Measurements from ENCODE around the gene SGF29. TPM values are rescaled to one million over a fixed set of nuclear protein-coding genes. Genes with fewer than 3 reads are reported as not detected.

Gene SGF29
- total RNA-seq (10 to 100 TPM; 21.8 to 64.1 (median 29.7) TPM), polyA plus RNA-seq (100 to 1,000 TPM in 1 of 3 donors, 10 to 100 TPM in 2; 18.4 to 118 (median 81.1) TPM)
- long read RNA-seq, donor 1, result 0 reads
- long read RNA-seq, donor 2, partial matches to known transcripts, result 96 of 117 reads
- long read RNA-seq, donor 2, other reads (novel, unspliced or antisense), result 18 of 117 reads
- long read RNA-seq, donor 3, partial matches to known transcripts, result 0 of 2 reads
- long read RNA-seq, donor 3, other reads (novel, unspliced or antisense), result 0 of 2 reads
- long read RNA-seq, donor 4, transcript SGF29-201 (10 exons, 1,153 nt), result major isoform, 18 of 26 reads
- long read RNA-seq, donor 4, partial matches to known transcripts, result 1 of 26 reads
- long read RNA-seq, donor 4, other reads (novel, unspliced or antisense), result 6 of 26 reads
- long read RNA-seq, donor 5, transcript SGF29-201 (10 exons, 1,153 nt), result major isoform, 17 of 25 reads
- long read RNA-seq, donor 5, partial matches to known transcripts, result 1 of 25 reads
- long read RNA-seq, donor 5, other reads (novel, unspliced or antisense), result 7 of 25 reads
- long read RNA-seq, donor 6, transcript SGF29-201 (10 exons, 1,153 nt), result major isoform, 20 of 24 reads
- long read RNA-seq, donor 6, partial matches to known transcripts, result 2 of 24 reads
- long read RNA-seq, donor 6, other reads (novel, unspliced or antisense), result 2 of 24 reads
- long read RNA-seq, donor 7, partial matches to known transcripts, result 41 of 48 reads
- long read RNA-seq, donor 7, other reads (novel, unspliced or antisense), result 6 of 48 reads
- long read RNA-seq, donor 8, partial matches to known transcripts, result 0 of 2 reads
- long read RNA-seq, donor 8, other reads (novel, unspliced or antisense), result 0 of 2 reads
- long read RNA-seq, donor 9, partial matches to known transcripts, result 66 of 129 reads
- long read RNA-seq, donor 9, other reads (novel, unspliced or antisense), result 61 of 129 reads
- long read RNA-seq, donor 10, partial matches to known transcripts, result 0 of 3 reads
- long read RNA-seq, donor 10, other reads (novel, unspliced or antisense), result 0 of 3 reads

GRCh38 chr16:28553776-28554633 lies at the start of gene SGF29:
SGF29 (plus strand) TSS chr16:28553920; CDS start chr16:28581070, 27,150 bp downstream.
- intact Hi-C loops (cut with DNase I), result no loop called here
- WGBS, 4 donors, result 1 to 4% (median 1%) methylated on average over 31 to 86 of the region's 88 CpGs

GRCh38 chr16:28504707-28505404 lies 48.9 kb upstream of the SGF29 start:
- no peaks in the 10 kb centered on the region for H3K36me3 ChIP-seq (replicated peaks in 1 of 2)
- 72 to 87% (median 80%) methylated on average over 5 to 8 of the region's 8 CpGs for WGBS, 4 donors
- no peak overlapping the region for H3K4me3 ChIP-seq

More at GRCh38 chr16:28553776-28554633, at the start of gene SGF29:
- peak; percentile 84 to 95 for TF ChIP-seq POLR2A (IDR thresholded peaks at IDR 0.05)
- TF ChIP-seq, protein P1, sequence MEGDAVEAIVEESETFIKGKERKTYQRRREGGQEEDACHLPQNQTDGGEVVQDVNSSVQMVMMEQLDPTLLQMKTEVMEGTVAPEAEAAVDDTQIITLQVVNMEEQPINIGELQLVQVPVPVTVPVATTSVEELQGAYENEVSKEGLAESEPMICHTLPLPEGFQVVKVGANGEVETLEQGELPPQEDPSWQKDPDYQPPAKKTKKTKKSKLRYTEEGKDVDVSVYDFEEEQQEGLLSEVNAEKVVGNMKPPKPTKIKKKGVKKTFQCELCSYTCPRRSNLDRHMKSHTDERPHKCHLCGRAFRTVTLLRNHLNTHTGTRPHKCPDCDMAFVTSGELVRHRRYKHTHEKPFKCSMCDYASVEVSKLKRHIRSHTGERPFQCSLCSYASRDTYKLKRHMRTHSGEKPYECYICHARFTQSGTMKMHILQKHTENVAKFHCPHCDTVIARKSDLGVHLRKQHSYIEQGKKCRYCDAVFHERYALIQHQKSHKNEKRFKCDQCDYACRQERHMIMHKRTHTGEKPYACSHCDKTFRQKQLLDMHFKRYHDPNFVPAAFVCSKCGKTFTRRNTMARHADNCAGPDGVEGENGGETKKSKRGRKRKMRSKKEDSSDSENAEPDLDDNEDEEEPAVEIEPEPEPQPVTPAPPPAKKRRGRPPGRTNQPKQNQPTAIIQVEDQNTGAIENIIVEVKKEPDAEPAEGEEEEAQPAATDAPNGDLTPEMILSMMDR (IDR thresholded peaks at IDR 0.05), result peak in 1 of 6 experiments; percentile 26
- Histone ChIP-seq H3K9me3 (replicated peaks in 1 of 3) (no peaks in the 10 kb centered on the region), H3K4me1 (replicated peaks in 1 of 2) (peaks cover 5 to 15% of the 10 kb centered on the region in 2 donors), H3K4me3 (peak within 1 kb of the TSS in 3 of 4 donors; percentile 40 to 75 (median 71)), H3K27me3 (no peaks in the 10 kb centered on the region), H3K36me3 (replicated peaks in 1 of 2) (no peaks in the 10 kb centered on the region), H3K27ac (peak within 1 kb of the TSS; percentile 86 to 98 (median 97))
- DNase-seq, result peak; percentile 92 to 97 (median 94)

DNA sequence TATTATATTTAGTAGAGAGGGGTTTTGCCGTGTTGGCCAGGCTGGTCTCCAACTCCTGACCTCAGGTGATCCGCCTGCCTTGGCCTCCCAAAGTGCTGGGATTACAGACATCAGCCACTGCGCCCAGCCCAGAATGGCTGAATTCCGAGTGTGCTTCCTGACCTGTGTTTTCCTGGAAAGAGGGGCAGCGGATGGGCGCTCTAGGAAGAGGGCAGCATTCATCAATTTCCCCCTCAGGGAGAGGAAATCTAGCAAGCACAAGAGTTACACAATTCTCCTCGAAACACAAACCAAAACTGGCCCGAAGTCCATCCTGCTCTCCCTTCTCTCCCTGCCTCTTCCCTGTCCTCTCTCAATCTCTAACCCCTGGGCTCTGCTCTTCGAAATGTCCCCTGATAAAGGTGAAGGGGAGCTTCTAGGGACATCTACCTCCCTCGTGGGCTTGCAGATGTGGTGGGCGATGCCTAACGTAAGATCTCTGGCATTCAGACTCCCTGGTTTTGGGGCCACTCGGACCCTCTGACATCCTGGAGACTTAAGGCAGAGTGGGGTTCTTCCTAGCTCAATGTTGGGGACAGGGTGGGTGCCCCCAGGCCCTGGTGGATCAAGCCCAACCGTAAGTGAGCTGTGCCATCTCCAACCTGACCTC lies 48.1 kb upstream of the SGF29 start:
- H3K27me3 ChIP-seq, result no peaks in the 10 kb centered on the region
- H3K4me1 ChIP-seq (replicated peaks in 1 of 2), result no peaks in the 10 kb centered on the region
- H3K9me3 ChIP-seq (replicated peaks in 1 of 3), result no peaks in the 10 kb centered on the region
- TF ChIP-seq, protein P1 (IDR thresholded peaks at IDR 0.05), result no peak
- TF ChIP-seq POLR2A (IDR thresholded peaks at IDR 0.05), result no peak
- WGBS, 4 donors, result 56 to 71% (median 67%) methylated on average over 10 to 14 of the region's 14 CpGs
- H3K36me3 ChIP-seq (replicated peaks in 1 of 2), result no peaks in the 10 kb centered on the region
- no peak for DNase-seq
- H3K4me3 ChIP-seq, result no peak overlapping the region
- no peak overlapping the region for H3K27ac ChIP-seq
- intact Hi-C loops (cut with DNase I), result no loop called here

More at GRCh38 chr16:28504707-28505404, 48.9 kb upstream of the SGF29 start:
- Histone ChIP-seq H3K27ac (no peak overlapping the region), H3K4me1 (replicated peaks in 1 of 2) (no peaks in the 10 kb centered on the region), H3K27me3 (no peaks in the 10 kb centered on the region), H3K9me3 (replicated peaks in 1 of 3) (no peaks in the 10 kb centered on the region)
- intact Hi-C loops (cut with DNase I), result no loop called here
- no peak for DNase-seq
- TF ChIP-seq, protein P1 (IDR thresholded peaks at IDR 0.05), result no peak
- TF ChIP-seq POLR2A (IDR thresholded peaks at IDR 0.05), result no peak
